Myocyte (in vitro differentiated cells): ENCODE results near the gene SP5. TPM values are rescaled to one million over a fixed set of nuclear protein-coding genes. Genes with fewer than 3 reads are reported as not detected.
"Not testable (repeated sequence)": the region's sequence is repeated elsewhere in the genome, so short reads cannot be mapped to it uniquely, and the experiment has no call there.

Source experiments
- DNase-seq: peaks from one replicate; pipeline ENCODE4 v3.0.0-alpha.2; 2012; ENCODE audit warnings: low read depth
- polyA plus RNA-seq: library from polyadenylated mRNA; unstranded; fragments of >200 nt; gene quantifications from one replicate; pipeline ENCODE4 v1.2.1, GENCODE V29; 2012; ENCODE audit warnings: missing spikeins
- total RNA-seq: library from RNA; depleted of rRNA; stranded (reverse); fragments of >200 nt; gene quantifications from 2 replicates; pipeline ENCODE4 v1.2.3, GENCODE V29; 2014

Gene SP5
- total RNA-seq = not detected in 2 replicates
- polyA plus RNA-seq = not detected

- DNase-seq = no peak
These were observed at the start of gene SP5 for GRCh38 chr2:170715062-170715931. TSS of gene SP5 (plus strand) at chr2:170715337. CDS start at chr2:170715513, 176 bp downstream.

GRCh38 chr2:170665743-170666142, 49.4 kb upstream of the SP5 start:
- DNase-seq = no peak

- DNase-seq = no peak
These were observed 45.2 kb upstream of the SP5 start for GRCh38 chr2:170669909-170670308.

- DNase-seq = no peak
These were observed 44.5 kb upstream of the SP5 start for GRCh38 chr2:170670651-170671050.

- no peak for DNase-seq
These were observed 44.1 kb upstream of the SP5 start for GRCh38 chr2:170671079-170671478.

- DNase-seq = not testable (repeated sequence)
These were observed 40.9 kb upstream of the SP5 start for GRCh38 chr2:170674282-170674681.

GRCh38 chr2:170675701-170676100, 39.4 kb upstream of the SP5 start:
- DNase-seq = no peak

GRCh38 chr2:170679607-170680079, 35.5 kb upstream of the SP5 start:
- DNase-seq = no peak

- DNase-seq = no peak
These were observed 34.8 kb upstream of the SP5 start for GRCh38 chr2:170680172-170680941.

- no peak for DNase-seq
These were observed 33.8 kb upstream of the SP5 start for GRCh38 chr2:170681311-170681710.

GRCh38 chr2:170685591-170685990, 29.5 kb upstream of the SP5 start:
- no peak for DNase-seq

- DNase-seq = no peak
These were observed 25.7 kb upstream of the SP5 start for GRCh38 chr2:170689481-170689880.

GRCh38 chr2:170690640-170691039, 24.5 kb upstream of the SP5 start:
- peak; percentile 63 for DNase-seq

GRCh38 chr2:170694316-170694715, 20.8 kb upstream of the SP5 start:
- no peak for DNase-seq

- peak; percentile 80 for DNase-seq
These were observed 19.4 kb upstream of the SP5 start for GRCh38 chr2:170695521-170696410.

- DNase-seq = no peak
These were observed 18.2 kb upstream of the SP5 start for GRCh38 chr2:170696948-170697347.

- DNase-seq = no peak
These were observed 14.1 kb upstream of the SP5 start for GRCh38 chr2:170701011-170701410.

GRCh38 chr2:170703776-170704476, 11.2 kb upstream of the SP5 start:
- no peak for DNase-seq

GRCh38 chr2:170707821-170708795, 7.0 kb upstream of the SP5 start:
- no peak for DNase-seq
